Breast epithelium (tissue), 3 donors: Measurements from ENCODE around the gene WWOX.

ENCODE experiments used
- CTCF ChIP-seq, 3 donors: fragments of 450-650 bp; IDR thresholded peaks; one replicate each; pipeline ENCODE4 v1.5.1; 2016 to 2017; ENCODE audit warnings: antibody characterized with exemption in 3 of 3, mild to moderate bottlenecking in 3 of 3, moderate library complexity in 3 of 3
- POLR2A ChIP-seq: fragments of 450-650 bp; IDR thresholded peaks from one replicate; pipeline ENCODE4 v1.6.1; 2016; ENCODE audit warnings: antibody characterized with exemption, mild to moderate bottlenecking, moderate library complexity
- POLR2AphosphoS5 ChIP-seq, 3 donors: sonication (generic); formaldehyde crosslinking; IDR thresholded peaks; one replicate each; pipeline ENCODE4 v1.6.1; 2017; ENCODE audit warnings: antibody characterized with exemption in 3 of 3

GRCh38 chr16:78732696-78733095, 633.2 kb downstream of the WWOX start:
- no peak for TF ChIP-seq POLR2A
- no peak for TF ChIP-seq POLR2AphosphoS5 (IDR thresholded peaks at IDR 0.05)
- TF ChIP-seq CTCF (IDR thresholded peaks at IDR 0.05) = no peak
